WTC11 (cell line): Measurements from ENCODE around the gene TARM1.

Experiments
- CBFB ChIP-seq: sonication (generic); formaldehyde crosslinking; IDR thresholded peaks from 2 replicates; pipeline ENCODE4 v1.8.1; 2022; ENCODE audit warnings: mild to moderate bottlenecking, low read depth, missing genetic modification reagents
- CTCF ChIP-seq: fragments of 200-600 bp; IDR thresholded peaks from 2 replicates; pipeline ENCODE4 v1.8.0; 2022; ENCODE audit warnings: antibody characterized with exemption
- ESRRA ChIP-seq: sonication (generic); formaldehyde crosslinking; IDR thresholded peaks from 2 replicates; pipeline ENCODE4 v1.8.1; 2022; ENCODE audit warnings: mild to moderate bottlenecking, missing genetic modification reagents, borderline replicate concordance
- FOXP4 ChIP-seq: sonication (generic); formaldehyde crosslinking; IDR thresholded peaks from 2 replicates; pipeline ENCODE4 v1.8.0; 2022; ENCODE audit warnings: mild to moderate bottlenecking, missing genetic modification reagents
- IRF2 ChIP-seq: sonication (generic); formaldehyde crosslinking; IDR thresholded peaks from 2 replicates; pipeline ENCODE4 v1.8.0; 2022; ENCODE audit warnings: low read depth, missing genetic modification reagents, borderline replicate concordance
- NFYB ChIP-seq: sonication (generic); formaldehyde crosslinking; conservative IDR thresholded peaks from 2 replicates; pipeline ENCODE4 v1.8.0; 2022; ENCODE audit warnings: low read depth, missing genetic modification reagents
- OVOL2 ChIP-seq: fragments of 250-450 bp; sonication (Bioruptor Pico); IDR thresholded peaks from 2 replicates; pipeline ENCODE4 v1.9.0; 2021; ENCODE audit warnings: mild to moderate bottlenecking, borderline replicate concordance
- SP1 ChIP-seq: sonication (generic); formaldehyde crosslinking; conservative IDR thresholded peaks from 2 replicates; pipeline ENCODE4 v1.8.1; 2022; ENCODE audit warnings: missing genetic modification reagents
- ZNF138 ChIP-seq: sonication (generic); formaldehyde crosslinking; conservative IDR thresholded peaks from 2 replicates; pipeline ENCODE4 v1.8.1; 2022; ENCODE audit warnings: mild to moderate bottlenecking, moderate library complexity, missing genetic modification reagents
- ZNF232 ChIP-seq: sonication (generic); formaldehyde crosslinking; IDR thresholded peaks from 2 replicates; pipeline ENCODE4 v1.8.0; 2022; ENCODE audit warnings: mild to moderate bottlenecking, missing genetic modification reagents
- TF ChIP-seq, protein P1 (sequence below): sonication (generic); formaldehyde crosslinking; IDR thresholded peaks from 2 replicates; pipeline ENCODE4 v1.8.1; 2023; ENCODE audit warnings: mild to moderate bottlenecking, missing genetic modification reagents, moderate library complexity
- TF ChIP-seq, protein P2 (sequence below): sonication (generic); formaldehyde crosslinking; IDR thresholded peaks from 2 replicates; pipeline ENCODE4 v1.8.1; 2022; ENCODE audit warnings: mild to moderate bottlenecking, missing genetic modification reagents, moderate library complexity, borderline replicate concordance
- TF ChIP-seq, protein P3 (sequence below): sonication (generic); formaldehyde crosslinking; IDR thresholded peaks from 2 replicates; pipeline ENCODE4 v1.8.0; 2023; ENCODE audit warnings: missing genetic modification reagents
- TF ChIP-seq, protein P4 (sequence below): sonication (generic); formaldehyde crosslinking; IDR thresholded peaks from 2 replicates; pipeline ENCODE4 v1.8.0; 2022; ENCODE audit warnings: mild to moderate bottlenecking, missing genetic modification reagents

GRCh38 chr19:54040003-54040402 is 41.2 kb downstream of the TARM1 start:
- TF ChIP-seq CTCF (no peak), NFYB (no peak), ZNF232 (CRISPR knock-in tag) (no peak), CBFB (CRISPR knock-in tag) (no peak), FOXP4 (CRISPR knock-in tag) (no peak), ESRRA (CRISPR knock-in tag) (no peak), SP1 (no peak), ZNF138 (CRISPR knock-in tag) (no peak), OVOL2 (no peak), IRF2 (no peak)
- TF ChIP-seq, protein P1, sequence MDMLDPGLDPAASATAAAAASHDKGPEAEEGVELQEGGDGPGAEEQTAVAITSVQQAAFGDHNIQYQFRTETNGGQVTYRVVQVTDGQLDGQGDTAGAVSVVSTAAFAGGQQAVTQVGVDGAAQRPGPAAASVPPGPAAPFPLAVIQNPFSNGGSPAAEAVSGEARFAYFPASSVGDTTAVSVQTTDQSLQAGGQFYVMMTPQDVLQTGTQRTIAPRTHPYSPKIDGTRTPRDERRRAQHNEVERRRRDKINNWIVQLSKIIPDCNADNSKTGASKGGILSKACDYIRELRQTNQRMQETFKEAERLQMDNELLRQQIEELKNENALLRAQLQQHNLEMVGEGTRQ, result no peak
- TF ChIP-seq, protein P2, sequence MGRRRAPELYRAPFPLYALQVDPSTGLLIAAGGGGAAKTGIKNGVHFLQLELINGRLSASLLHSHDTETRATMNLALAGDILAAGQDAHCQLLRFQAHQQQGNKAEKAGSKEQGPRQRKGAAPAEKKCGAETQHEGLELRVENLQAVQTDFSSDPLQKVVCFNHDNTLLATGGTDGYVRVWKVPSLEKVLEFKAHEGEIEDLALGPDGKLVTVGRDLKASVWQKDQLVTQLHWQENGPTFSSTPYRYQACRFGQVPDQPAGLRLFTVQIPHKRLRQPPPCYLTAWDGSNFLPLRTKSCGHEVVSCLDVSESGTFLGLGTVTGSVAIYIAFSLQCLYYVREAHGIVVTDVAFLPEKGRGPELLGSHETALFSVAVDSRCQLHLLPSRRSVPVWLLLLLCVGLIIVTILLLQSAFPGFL (CRISPR knock-in tag), result no peak
- TF ChIP-seq, protein P3, sequence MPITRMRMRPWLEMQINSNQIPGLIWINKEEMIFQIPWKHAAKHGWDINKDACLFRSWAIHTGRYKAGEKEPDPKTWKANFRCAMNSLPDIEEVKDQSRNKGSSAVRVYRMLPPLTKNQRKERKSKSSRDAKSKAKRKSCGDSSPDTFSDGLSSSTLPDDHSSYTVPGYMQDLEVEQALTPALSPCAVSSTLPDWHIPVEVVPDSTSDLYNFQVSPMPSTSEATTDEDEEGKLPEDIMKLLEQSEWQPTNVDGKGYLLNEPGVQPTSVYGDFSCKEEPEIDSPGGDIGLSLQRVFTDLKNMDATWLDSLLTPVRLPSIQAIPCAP, result no peak
- TF ChIP-seq, protein P4, sequence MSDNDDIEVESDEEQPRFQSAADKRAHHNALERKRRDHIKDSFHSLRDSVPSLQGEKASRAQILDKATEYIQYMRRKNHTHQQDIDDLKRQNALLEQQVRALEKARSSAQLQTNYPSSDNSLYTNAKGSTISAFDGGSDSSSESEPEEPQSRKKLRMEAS (CRISPR knock-in tag), result no peak
